GM19351 (cell line): ENCODE data around the gene CC2D2A.

ENCODE experiments used
- ATAC-seq: cut with Tn5 transposase; IDR thresholded peaks from one replicate; pipeline ENCODE4 v1.9.1; 2021; ENCODE audit warnings: mild to moderate bottlenecking, moderate library complexity; ENCODE audit not compliant: unreplicated experiment

Gene CC2D2A

DNA sequence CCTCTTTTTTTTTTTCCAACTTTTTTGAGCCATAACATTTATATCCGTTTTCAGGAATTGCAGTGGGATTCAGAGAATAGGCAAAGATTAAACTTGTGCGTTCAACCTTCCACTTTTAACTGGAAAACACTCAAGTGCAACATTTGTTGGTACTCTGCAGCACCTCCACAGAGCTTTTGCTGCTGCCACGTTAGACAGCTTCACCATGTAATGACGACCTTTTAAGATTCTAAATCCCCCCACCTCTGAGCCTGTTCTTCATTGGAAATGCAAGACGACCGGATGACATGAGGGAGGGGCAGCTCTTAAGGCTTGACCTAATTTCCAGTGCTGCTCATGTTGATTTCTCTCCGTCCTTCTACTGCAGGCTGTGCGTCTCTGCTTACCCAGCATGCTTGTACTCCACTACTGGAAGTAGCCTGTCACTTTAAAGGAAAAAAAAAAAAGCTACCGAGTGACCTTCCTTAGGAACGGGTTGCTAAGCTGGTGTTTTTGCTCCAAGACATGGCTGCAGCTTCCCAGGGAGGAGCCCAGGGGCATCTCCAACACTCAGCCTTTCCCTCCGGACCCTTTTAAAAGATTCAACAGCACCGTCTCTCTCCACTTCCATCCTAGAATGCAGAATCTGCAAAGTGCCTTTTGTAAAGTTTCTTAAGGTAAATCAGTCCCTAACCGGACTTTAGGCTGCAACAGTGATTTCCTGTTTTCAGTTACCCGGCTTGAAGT lies at the start of gene CC2D2A:
TSS of gene CC2D2A (plus strand) at position 481 of the 726 bp plus-strand sequence. CDS start 6,051 bp downstream, outside the sequence.
- peak; percentile 40 for ATAC-seq

DNA sequence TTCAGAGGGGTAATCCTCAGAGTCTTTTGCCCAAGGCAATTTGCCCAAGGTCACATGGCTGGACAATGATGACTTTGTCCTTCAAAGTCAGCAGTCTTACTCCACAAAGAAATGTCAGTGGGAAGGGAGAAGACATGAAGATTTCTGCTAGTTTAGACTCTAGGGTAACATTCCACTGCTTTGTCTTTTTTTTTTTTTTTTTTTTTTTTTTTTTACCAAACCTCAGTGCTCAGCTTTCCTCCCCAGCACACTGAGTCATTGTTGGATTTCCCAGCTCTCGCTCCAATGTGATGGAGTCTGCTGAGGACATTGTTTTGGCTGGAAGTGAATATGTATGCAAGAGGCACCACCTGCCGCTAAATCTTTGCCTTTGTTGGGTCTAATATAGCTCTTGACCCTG lies 49.0 kb upstream of the CC2D2A start:
- no peak for ATAC-seq

DNA sequence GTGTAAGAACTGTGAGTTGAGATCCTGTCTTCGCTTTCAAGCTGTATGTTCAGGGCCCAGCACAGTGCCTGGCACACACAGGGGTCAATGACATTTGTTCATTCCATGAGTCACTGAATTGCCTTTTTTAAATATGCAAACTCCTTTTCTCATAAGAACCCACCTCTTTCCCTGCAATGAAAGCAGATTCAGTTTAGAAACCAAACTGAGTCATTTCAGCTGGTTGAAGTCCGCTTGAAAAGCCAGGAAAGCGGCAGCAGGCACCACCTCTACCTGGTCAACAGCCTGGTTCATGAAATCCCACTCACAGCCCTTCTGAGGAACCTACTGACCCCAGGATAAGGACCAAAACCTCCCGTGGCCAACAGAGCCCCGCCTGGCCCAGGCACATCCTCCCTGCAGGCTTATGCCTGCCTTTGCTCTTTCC lies 46.4 kb upstream of the CC2D2A start:
- no peak for ATAC-seq

DNA sequence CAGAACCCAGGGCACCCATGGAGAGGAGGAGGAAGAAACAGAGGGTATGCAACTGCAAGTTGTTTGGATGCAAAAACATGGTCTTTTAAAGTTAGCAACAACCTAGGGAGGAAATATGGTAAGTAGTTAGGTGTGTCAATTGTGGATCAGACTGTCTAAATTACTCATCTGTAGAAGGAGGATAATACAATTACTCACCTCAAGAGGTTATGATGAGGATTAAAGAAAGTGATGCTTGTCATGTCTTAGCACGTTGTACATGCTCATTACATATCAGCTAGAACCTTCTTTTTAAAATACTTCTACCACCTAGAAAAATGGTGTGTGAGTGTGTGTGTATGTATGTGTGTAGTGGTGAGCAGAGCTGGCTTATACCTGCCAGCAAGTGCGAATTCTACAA lies 44.2 kb upstream of the CC2D2A start:
- no peak for ATAC-seq

DNA sequence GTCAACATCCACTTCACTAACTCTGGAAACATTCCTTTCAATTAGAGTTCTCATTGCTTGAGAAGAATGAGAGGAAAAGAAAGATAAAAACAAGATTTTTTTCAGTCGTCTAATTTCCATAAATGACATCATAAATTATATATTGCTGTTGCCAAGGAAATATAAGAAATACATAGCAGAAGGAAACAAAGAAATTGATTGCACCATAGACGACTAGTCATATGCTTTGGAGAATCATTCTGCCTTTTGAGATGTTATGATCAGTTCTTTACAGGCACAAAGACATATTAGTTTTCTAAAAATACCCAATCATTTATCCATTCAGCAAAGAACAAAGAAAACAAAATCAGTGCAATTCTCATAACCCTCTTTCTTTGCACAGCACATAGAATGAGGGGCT lies 42.5 kb upstream of the CC2D2A start:
- ATAC-seq: no peak

DNA sequence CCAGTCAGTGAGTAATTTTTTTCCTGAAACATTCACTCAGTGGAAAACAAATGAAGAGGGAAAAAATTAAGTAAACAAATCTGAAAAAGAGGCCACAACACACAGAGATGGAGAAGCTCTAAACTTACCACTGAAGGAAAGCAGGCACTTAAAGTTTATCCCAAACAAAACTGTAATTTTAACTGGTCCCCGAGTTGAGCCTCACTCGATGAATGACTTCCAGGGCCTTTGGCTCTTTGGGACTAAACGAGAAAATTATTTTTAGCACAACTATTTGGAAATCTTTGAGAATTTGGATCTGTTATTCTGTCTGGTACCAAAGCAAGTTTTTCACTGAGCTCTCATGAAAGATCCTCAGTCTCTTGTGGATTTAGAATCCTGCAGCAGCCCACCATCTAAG lies 42.0 kb upstream of the CC2D2A start, which contains the start of gene C1QTNF7:
TSS of gene C1QTNF7 (plus strand) at position 333 of the 400 bp plus-strand sequence. CDS start 7,711 bp downstream, outside the sequence.
- no peak for ATAC-seq

DNA sequence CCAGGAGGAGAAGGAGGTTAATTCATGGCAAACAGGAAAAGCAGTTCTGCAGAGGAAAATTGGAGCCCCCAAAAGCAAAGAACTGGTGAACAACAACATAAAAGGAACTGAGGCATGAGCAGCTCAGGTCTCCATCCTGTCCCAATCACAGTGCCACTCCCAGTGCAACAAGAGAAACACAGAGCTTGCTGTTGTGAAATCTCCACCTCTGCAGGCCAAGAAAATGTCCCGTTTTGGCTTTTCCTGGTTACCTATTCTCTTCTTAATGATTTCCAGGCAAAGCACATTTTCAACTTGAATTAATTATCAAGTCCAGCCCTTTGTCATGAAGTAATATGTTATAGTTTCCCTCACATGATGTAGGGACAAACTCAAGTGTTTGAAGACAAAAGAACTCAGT lies 41.1 kb upstream of the CC2D2A start:
- no peak for ATAC-seq

DNA sequence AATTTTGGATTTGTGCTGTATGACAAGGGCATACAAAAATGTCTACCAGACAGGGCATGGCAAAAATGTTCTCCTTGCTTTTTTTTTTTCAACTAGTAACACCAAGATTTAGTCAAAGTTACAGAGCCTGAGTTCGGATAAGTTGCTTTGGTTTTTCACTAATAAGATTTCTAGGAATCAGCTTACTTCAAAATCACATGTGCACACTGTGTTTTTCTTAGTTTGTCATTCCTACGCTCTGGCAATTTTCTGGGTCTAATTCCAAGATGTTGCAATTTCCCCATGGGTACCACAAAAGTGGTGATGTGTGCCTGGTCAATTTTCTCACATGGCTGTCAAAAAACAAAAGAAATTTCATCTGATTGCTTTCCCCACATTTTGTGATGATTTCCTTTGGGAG lies 35.6 kb upstream of the CC2D2A start:
- no peak for ATAC-seq

DNA sequence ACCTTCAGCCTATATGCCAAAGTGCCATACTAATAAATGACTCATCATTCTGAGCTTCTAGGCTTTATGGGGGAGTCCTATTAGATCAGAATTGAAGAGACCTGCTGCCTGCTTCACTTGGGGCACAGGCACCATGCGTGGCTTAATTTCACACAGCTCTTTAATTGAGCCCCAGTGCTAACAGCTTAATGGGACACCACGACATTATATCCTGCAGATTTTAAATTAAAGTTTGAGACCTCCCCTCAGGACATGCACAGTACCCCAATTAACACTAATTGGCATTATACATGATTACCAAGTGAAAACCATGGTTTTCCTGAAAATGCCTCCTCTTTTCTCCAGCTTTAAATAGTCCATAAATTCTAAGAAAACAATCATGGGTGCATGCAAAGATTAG lies 35.0 kb upstream of the CC2D2A start:
- ATAC-seq: no peak

DNA sequence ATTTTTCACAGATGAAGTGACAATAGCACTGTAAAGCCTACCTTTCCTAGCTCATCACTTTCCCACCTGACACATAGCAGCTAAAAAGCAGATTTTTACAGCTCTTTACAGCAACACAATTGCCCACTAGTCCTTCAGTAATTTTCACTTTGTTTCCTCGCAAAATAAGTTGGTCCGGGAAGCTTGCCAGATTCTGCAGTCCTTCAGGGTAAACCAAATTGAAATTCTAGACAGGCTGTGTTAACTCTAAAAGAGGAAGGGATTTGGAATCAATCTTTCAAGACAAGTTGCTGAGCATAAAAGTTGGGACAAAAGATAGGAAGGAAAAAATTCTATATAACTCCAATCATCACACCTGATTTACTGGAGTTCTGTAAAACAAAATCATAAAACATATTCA lies 33.2 kb upstream of the CC2D2A start:
- no peak for ATAC-seq

DNA sequence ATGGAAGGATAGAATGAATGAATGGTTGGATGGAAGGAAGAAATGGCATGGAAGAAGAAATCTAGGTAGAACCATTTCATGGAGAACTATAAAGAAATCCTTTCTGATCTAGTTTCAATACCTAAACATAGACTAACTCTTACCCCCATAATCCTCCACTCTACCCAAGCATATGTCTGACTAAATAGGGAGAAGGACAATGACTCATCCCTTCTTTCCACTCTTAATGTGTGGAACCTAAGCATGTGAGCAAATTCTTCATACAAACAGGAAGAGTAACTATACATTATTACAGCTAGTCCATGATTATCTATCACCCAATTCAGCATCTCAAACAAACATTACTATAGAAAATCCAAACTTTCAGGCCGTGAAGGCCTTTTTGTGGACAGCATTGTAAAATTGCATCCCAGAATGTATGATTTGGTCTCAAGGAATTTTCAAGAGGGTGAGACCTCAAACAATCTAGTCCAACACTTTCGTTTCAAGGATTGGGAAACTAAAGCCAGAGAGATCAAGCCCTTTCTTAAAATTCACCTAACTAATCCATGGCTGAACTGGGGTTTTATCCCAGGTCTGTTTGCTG lies 30.6 kb upstream of the CC2D2A start:
- no peak for ATAC-seq

DNA sequence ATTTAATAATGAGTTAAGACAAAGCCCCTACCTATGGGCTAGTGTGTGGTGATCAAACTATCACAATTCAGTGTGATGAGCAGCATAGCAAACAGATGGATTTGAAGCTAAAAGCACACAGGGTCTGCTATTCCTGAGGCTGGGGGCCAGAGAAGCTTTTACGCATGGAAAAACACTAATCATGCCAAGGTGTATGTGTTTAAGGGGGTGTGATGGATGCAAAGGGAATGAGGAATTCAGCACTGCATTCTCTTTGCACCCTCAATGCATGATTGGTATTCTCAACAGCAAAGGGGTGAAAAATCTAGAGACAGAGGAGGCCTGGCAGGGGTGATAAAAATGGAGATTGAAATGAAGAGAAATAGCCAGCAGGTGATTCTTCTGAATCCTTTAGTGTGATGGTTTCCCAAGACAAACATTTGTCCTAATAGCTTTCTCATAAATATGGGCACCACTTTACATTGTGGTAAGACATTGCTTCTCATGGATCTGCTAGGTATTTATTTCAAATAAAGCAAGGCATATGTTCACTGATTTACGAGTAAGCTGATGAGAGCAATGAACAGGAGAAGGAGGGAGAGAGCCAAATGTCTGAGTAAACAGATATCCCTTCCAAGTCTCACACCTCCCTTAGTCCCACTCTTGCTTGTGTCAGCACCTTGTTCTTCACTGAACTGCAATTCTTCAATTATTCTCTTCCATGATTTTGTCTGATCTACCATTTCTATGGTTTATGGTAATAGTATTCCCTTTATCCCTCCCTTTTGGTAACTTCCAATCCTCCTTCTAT lies 26.1 kb upstream of the CC2D2A start:
- no peak for ATAC-seq

DNA sequence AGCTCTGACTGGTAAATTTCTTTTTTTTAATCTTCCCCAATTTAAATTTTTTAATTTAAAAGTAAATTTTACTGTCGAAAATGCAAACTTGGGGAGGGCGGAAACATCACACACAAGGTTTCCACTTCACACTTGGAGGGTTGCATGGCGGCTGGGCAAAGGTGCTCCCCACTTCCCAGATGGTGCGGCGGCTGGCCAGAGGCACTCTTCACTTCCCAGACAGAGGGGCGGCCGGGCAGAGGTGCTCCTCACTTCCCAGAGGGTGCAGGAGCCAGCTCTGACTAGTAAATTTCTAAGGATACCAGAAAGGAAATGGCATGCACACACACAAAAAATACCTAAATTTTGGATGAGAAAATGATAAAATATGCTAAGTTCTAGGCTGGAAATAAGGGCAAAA lies 25.4 kb upstream of the CC2D2A start:
- no peak for ATAC-seq

DNA sequence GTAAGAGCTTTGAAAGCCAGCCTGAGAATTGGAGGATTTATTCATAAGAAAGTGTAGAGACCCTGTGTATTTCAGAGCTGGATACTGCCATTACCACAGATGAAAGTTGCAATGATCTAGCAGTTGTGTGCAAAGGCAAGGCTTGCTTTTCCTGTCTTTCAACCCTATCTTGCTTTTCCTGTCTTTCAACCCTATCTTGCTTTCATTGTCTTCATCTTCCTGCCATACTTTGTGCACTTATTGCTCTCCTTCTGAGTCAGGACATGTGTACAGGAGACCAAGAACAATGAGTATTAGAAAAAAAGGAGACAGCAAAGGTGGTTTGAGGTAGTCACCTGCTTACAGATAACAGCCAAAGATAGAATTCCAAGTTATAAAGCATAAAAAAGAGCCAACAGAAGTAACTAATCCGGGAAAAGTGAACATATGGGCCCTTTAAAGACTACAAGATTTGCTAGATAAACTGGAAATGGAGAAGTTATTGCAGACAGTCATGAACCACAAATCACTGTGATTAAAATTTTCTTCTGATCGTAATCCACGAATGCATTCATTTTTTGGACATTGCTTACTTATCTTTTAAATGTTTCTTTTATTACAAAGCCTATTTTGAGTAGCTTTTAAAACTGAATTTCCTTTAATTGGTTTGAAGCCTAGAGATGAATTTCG lies 24.7 kb upstream of the CC2D2A start:
- ATAC-seq: no peak

DNA sequence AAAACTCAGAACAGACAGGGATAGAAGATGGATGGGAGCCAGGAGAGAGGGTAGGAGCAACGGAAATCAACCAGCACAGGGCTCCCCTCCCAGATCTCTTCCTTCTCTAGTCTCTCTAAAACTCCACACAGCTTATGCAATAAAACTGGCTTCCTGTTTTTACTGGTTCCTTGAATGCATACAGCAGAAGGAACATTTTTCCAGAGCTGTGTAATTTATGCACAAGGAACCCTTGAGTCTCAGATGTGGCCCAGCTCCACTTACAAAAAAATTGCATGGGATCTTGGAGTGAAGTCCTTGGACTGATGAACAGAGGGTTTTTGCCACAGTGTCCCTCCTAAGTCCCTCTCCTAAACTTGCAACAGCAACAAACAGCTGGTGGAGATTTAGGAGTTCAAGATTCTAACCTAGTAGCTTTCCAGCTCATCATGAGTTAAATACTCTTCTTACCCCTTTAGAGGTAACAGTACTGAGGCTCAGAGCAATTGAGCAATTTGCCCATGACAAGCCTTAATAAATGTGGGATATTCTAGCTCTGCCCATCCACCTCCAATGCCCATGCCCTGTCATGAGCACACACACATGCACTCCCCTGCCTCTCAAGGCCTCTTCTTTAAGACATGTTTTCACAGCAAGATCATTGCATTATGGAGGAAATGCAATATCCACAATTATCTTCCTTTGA lies 18.4 kb upstream of the CC2D2A start:
- no peak for ATAC-seq

DNA sequence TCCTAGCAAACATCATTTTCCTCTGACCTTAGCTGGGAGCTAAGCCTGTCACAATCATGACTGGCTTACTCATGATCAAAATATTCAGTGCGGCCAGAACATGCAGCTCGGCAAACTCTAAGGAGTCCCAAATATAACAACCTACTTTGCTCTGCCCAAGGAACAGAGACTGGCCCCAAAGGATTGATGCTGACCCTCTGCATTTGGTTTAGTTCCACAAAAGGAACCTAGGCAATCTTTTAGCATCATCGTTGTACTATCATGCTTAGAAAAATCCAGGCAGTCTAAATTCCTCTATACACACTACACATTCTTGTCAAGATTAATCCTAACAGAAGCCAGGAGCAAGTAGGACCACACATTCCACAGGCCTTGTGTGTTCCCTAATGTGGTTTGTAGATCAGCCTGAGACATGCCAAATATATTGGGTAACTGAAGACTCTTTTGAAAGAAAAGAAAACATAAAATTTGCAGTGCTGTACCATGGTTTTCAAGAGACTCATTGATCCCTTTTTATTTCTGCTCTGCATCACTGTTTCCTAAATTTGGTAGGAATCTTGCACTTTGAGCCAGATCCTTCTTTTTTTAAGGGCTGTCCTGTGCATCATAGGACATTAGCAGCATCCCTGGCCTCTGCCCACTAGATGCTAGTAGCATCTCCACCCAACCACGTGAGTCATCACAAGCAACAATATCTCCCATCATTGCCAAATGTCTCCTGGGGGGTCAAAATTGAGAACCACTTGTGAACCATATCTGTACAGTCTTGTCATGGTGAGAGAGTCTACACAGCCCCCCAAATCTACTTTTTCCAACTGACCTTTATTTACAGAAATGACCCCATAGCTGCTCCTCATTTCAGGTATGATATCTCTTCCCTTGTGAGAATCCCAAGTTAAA lies 17.6 kb upstream of the CC2D2A start:
- no peak for ATAC-seq

DNA sequence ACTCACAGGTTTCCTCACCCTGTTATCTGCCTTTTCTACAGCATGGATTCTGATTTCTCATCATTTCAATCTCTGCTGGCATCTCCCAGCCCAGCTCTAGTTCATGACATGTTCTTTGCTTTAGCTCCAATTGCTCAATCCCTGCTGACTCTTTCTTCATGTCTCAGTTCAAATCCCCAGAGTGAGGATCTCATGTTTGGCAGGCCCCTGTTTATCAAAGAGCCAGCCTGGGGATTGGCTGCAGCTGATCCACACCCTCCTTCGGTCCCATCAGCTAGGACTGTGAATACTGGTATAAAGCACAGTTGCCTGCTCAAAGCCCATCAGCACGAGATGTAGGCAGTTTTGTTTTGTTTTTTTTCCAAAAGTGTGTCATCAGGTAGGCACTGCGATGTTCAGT lies 14.4 kb upstream of the CC2D2A start:
- no peak for ATAC-seq

DNA sequence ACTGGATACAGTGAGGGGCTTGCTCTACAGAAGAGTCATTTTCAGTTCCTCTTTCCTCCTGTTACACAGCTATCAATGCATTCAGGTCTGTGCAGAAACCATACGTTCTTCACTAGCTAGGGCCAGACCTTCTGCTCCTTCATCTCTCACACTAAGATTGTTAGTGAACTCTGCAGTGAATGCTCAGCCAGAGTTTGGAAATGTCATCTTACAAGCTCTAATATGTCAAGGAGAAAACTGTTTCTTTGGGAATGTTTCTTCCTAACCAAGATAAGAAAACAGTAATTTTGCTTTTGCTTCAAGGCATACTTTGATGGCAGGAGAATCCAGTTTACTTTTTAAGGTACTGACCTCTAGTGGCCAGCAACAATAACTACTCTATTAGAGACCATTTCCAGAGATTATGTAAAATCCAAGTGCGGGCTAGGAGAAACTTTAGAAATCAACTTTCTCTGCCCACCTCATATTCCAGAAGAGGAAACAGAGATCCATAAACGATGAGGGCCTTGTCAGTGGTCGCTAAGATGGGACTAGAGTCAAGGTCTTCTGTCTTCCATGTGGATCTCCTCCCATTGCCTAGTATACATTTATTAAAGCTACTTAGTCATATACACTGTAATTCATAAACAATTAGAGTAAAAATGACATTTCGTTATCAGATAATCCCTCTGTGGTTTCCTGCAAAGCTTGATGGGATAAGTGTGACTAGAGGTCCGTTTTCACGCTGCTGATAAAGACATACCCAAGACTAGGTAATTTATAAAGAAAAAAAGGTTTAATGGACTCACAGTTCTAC lies 12.1 kb upstream of the CC2D2A start:
- ATAC-seq: peak; percentile 100

DNA sequence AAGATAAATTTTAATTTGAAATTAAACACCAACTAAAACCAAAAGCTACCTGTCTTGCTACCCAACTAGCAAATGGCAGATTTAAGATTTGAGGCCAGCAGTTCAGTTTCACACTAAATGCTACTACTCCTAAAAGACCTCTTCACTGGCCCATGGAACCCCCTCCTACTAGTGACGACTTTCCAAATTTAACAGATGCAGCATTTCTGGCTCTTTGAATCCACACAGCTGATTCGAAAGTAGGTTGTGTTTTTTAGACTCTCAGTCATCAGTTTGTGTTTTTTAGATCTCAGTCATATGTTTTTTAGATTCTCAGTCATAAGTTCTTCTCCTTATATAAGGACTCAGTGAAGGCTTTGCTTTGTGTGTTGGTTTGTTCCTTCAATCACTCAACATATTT lies 11.1 kb upstream of the CC2D2A start:
- no peak for ATAC-seq
